PFSK-1 (cell line): ENCODE results near the gene KCNG2.

ENCODE experiments used
- POLR2AphosphoS5 ChIP-seq: IDR thresholded peaks from 2 replicates; pipeline ENCODE4 v1.6.1; 2012; ENCODE audit warnings: low read depth, mild to moderate bottlenecking, control low read depth, low read length, moderate library complexity
- SIN3A ChIP-seq: IDR thresholded peaks from 2 replicates; pipeline ENCODE4 v1.6.1; 2012; ENCODE audit warnings: mild to moderate bottlenecking, low read length, moderate library complexity, borderline replicate concordance; ENCODE audit not compliant: insufficient read depth
- TAF1 ChIP-seq: IDR thresholded peaks from 2 replicates; pipeline ENCODE4 v1.6.1; 2012; ENCODE audit warnings: low read length, control low read depth, borderline replicate concordance; ENCODE audit not compliant: insufficient read depth
- TF ChIP-seq, protein P1 (sequence below), 2 experiments: IDR thresholded peaks; 2 replicates each; pipeline versions ENCODE4 v1.6.1 to v1.8.0; 2011 to 2012; ENCODE audit warnings: low read depth in 2 of 2, low read length in 2 of 2, control low read depth in 1 of 2, inconsistent platforms in 1 of 2, mild to moderate bottlenecking in 1 of 2, moderate library complexity in 1 of 2; ENCODE audit not compliant: insufficient read depth in 1 of 2

DNA sequence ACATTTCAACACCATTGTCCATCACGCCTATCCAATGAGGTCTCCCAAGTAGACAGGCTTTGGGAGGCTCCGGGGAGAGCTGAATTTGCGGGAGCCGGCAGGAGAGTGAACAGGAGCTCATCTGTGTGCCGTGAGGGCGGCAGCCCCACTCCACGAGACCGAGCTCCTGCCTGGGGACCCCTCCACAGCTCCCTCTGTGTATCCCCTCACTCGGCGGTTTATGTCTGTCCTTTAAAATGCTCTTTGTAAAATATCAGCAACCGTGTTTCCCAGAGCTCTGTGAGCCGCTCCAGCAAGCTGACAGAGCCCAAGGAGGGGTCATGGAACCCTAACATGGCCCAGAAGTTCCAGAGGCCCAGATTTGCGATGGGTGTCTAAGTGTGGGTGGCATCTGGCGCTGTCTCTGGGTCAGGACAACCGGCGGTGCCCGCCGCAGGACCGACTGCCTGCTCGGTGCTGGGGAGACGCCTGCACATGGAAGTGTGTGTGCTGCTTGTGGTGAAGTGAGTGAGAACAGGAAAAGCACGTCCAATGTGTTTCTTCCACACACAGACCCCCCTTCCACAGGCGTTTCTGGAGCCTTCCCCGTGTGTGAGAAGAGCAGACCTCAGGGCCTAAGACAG is 118.9 kb downstream of the KCNG2 start:
- TF ChIP-seq POLR2AphosphoS5 (no peak), TAF1 (no peak), SIN3A (no peak)
- TF ChIP-seq, protein P1, sequence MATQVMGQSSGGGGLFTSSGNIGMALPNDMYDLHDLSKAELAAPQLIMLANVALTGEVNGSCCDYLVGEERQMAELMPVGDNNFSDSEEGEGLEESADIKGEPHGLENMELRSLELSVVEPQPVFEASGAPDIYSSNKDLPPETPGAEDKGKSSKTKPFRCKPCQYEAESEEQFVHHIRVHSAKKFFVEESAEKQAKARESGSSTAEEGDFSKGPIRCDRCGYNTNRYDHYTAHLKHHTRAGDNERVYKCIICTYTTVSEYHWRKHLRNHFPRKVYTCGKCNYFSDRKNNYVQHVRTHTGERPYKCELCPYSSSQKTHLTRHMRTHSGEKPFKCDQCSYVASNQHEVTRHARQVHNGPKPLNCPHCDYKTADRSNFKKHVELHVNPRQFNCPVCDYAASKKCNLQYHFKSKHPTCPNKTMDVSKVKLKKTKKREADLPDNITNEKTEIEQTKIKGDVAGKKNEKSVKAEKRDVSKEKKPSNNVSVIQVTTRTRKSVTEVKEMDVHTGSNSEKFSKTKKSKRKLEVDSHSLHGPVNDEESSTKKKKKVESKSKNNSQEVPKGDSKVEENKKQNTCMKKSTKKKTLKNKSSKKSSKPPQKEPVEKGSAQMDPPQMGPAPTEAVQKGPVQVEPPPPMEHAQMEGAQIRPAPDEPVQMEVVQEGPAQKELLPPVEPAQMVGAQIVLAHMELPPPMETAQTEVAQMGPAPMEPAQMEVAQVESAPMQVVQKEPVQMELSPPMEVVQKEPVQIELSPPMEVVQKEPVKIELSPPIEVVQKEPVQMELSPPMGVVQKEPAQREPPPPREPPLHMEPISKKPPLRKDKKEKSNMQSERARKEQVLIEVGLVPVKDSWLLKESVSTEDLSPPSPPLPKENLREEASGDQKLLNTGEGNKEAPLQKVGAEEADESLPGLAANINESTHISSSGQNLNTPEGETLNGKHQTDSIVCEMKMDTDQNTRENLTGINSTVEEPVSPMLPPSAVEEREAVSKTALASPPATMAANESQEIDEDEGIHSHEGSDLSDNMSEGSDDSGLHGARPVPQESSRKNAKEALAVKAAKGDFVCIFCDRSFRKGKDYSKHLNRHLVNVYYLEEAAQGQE (IDR thresholded peaks at IDR 0.05; ENCODE audit: insufficient read depth in 1 of 2, low read depth in 2 of 2, low read length in 2 of 2) = no peak
